Motor neuron (in vitro differentiated cells): ENCODE results near the gene SFXN3. TPM values are rescaled to one million over a fixed set of nuclear protein-coding genes. Genes with fewer than 3 reads are reported as not detected.

ENCODE experiments used
- ATAC-seq, 8 experiments: fragments of 200-7000 bp; cut with Tn5 transposase; replicated peaks in 6 of 8; 2 replicates each; pipeline ENCODE4 v1.8.0; 2021; ENCODE audit warnings: mild to moderate bottlenecking in 8 of 8, moderate library complexity in 8 of 8
- H3K27ac ChIP-seq, 2 donors: fragments of 250-450 bp; sonication (Bioruptor Pico); 2 replicates each; pipeline ENCODE4 v1.9.0; 2021; ENCODE audit warnings: antibody characterized with exemption in 2 of 2, mild to moderate bottlenecking in 2 of 2, moderate library complexity in 1 of 2
- H3K4me1 ChIP-seq, 2 donors: fragments of 250-450 bp; sonication (Bioruptor Pico); replicated peaks in 1 of 2; 2 replicates each; pipeline ENCODE4 v1.6.1; 2021; ENCODE audit warnings: antibody characterized with exemption in 2 of 2, mild to moderate bottlenecking in 2 of 2, moderate library complexity in 1 of 2
- H3K4me3 ChIP-seq, 5 donors: fragments of 250-450 bp; sonication (Bioruptor Pico); 2 replicates each; pipeline ENCODE4 v1.9.0; 2021; ENCODE audit warnings: antibody characterized with exemption in 5 of 5, mild to moderate bottlenecking in 5 of 5, moderate library complexity in 4 of 5
- WGBS, 10 experiments: fragments of 450-650 bp; shearing (Covaris generic); methylation state at CpG; one replicate each; pipeline ENCODE4 v1.0.0; 2022; 5-methylcytosine and 5-hydroxymethylcytosine counted together
- in situ Hi-C, 9 experiments: fragments of 400-800 bp; cut with MboI; loops; one replicate each; pipeline ENCODE4 v1.15.0; 2021; ENCODE audit warnings: low sequenced_read_pairs in 9 of 9, low pct_unique_long_range_greater_than_20kb in 2 of 9; ENCODE audit not compliant: unreplicated experiment in 9 of 9
- total RNA-seq, 8 experiments: library from RNA; unstranded; fragments of 300-600 nt; gene quantifications; 2 replicates each; pipeline versions ENCODE4 v1.2.3 to v1.2.4, GENCODE V29; 2022

Gene SFXN3
- total RNA-seq, 8 experiments from 2014 or later = 12.9 to 54.6 (median 26.1) TPM

GRCh38 chr10:101047961-101048892 lies 17.2 kb downstream of the SFXN3 start:
- 10 to 49% (median 28%) methylated on average over 2 to 15 of the region's 62 CpGs; no CpG with 5 or more reads in 2 of the 10 experiments for WGBS, 10 experiments
- in situ Hi-C loops = no loop called here
- Histone ChIP-seq H3K27ac (no peak overlapping the region), H3K4me1 (peaks cover 12 to 27% of the 10 kb centered on the region in 2 donors), H3K4me3 (no peak overlapping the region)
- peak in 5 of 8 experiments; percentile 22 to 64 (median 58) for ATAC-seq

DNA sequence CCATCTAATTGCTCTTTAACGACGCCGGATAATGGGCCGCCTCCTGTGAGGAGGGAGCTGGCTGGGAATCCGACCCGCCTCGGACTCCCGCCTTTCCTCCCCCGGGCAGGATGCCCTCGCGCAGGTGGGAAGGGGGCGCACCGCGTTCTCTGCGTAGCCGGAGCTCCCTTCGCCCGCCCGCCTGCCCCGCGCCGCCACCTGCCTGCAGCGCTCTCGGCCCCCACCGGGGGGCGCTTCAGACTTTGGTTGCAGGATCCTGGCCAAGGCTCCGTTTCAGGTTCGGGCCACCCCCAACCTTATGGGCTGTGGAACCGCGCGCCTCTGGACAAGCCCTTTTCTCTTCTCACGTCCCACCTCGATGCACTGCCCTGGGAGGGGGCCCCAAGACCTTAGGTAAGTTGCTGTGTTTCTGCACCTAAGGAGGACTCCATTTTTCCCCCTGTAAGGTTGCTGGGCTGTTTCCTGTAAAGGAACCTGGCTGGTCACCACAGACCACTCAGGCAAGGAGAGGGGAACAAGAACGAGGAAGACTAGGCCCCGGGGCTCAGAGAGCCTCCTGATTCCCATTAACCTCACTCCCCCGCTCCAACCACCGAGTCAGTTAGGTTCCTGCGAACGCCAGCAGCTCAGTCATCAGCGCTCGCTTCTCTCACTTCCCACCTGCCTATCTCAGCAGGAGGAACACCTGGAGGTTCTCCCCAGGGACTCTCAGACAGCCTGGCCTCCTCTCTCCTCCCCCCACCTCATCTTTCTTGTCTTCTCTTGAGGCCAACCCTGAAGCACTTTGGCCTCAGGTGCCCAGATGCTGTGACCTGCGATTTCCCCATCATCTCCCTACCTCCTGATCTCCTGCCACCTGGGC lies 19.4 kb downstream of the SFXN3 start:
- no peak overlapping the region for H3K4me3 ChIP-seq
- H3K27ac ChIP-seq = no peak overlapping the region
- in situ Hi-C loops = loop anchor here in 1 of 9 experiments (10.0 kb wide), 1 partner anchor 94 kb away; no protein-coding TSS in a partner anchor
- WGBS, 10 experiments = 0 to 100% (median 21%) methylated on average over 1 to 16 of the region's 42 CpGs; no CpG with 5 or more reads in 5 of the 10 experiments
- peaks cover 4 to 16% of the 10 kb centered on the region in 2 donors for H3K4me1 ChIP-seq
- ATAC-seq = peak; percentile 49 to 95 (median 68)

DNA sequence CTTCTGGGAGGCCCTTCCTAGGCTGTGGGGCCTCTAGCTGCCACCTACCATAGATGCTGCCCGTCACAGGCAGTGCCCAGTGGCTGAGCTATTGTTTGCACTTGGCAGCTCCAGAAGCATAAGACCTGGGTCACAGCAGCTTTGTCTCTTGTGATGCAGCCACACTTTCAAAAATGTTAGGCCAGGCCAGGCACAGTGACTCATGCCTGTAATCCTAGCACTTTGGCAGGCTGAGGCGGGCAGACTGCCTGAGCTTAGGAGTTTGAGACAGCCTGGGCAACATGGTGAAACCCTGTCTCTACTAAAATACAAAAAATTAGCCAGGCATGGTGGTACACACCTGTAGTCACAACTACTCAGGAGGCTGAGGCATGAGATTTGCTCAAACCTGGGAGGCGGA lies 21.3 kb downstream of the SFXN3 start:
- no peak overlapping the region for H3K27ac ChIP-seq
- ATAC-seq = peak in 2 of 8 experiments; percentile 10 to 73
- WGBS, 10 experiments = 83 to 100% (median 100%) methylated on average over 1 to 2 of the region's 3 CpGs; no CpG with 5 or more reads in 5 of the 10 experiments

GRCh38 chr10:101053516-101053915 lies 22.5 kb downstream of the SFXN3 start:
- in situ Hi-C loops = loop anchor here in 1 of 9 experiments (10.0 kb wide), 1 partner anchor 91 kb away; no protein-coding TSS in a partner anchor
- no peak overlapping the region for H3K4me3 ChIP-seq
- peaks cover 4 to 10% of the 10 kb centered on the region in 2 donors for H3K4me1 ChIP-seq
- no peak overlapping the region for H3K27ac ChIP-seq
- ATAC-seq = no peak

More for the DNA sequence above, 21.3 kb downstream of the SFXN3 start:
- H3K4me1 ChIP-seq = peaks cover 4 to 12% of the 10 kb centered on the region in 2 donors
- in situ Hi-C loops = loop anchor here in 1 of 9 experiments (10.0 kb wide), 1 partner anchor 93 kb away; no protein-coding TSS in a partner anchor
- no peak overlapping the region for H3K4me3 ChIP-seq

- H3K27ac ChIP-seq = no peak overlapping the region
- ATAC-seq = no peak
- H3K4me1 ChIP-seq = peaks cover 4 to 10% of the 10 kb centered on the region in 2 donors
- no peak overlapping the region for H3K4me3 ChIP-seq
- WGBS, 10 experiments = 71 to 100% (median 100%) methylated on average over 1 of the region's 1 CpG; no CpG with 5 or more reads in 4 of the 10 experiments
- in situ Hi-C loops = loop anchor here in 1 of 9 experiments (10.0 kb wide), 1 partner anchor 90 kb away; no protein-coding TSS in a partner anchor
Observed at GRCh38 chr10:101054351-101054750, 23.3 kb downstream of the SFXN3 start.

GRCh38 chr10:101054876-101055275 lies 23.8 kb downstream of the SFXN3 start:
- H3K4me3 ChIP-seq = no peak overlapping the region
- no peak overlapping the region for H3K27ac ChIP-seq
- H3K4me1 ChIP-seq = peaks cover 8 to 13% of the 10 kb centered on the region in 2 donors
- 79 to 100% (median 99%) methylated on average over 1 to 5 of the region's 5 CpGs; no CpG with 5 or more reads in 2 of the 10 experiments for WGBS, 10 experiments
- in situ Hi-C loops = loop anchor here in 1 of 9 experiments (10.0 kb wide), 1 partner anchor 90 kb away; no protein-coding TSS in a partner anchor
- no peak for ATAC-seq

- no peak for ATAC-seq
- Histone ChIP-seq H3K27ac (no peak overlapping the region), H3K4me3 (no peak overlapping the region), H3K4me1 (peaks cover 6 to 12% of the 10 kb centered on the region in 2 donors)
- WGBS, 10 experiments = 80 to 100% (median 96%) methylated on average over 2 to 3 of the region's 4 CpGs; no CpG with 5 or more reads in 6 of the 10 experiments
- in situ Hi-C loops = loop anchor here in 1 of 9 experiments (10.0 kb wide), 1 partner anchor 89 kb away; no protein-coding TSS in a partner anchor
Observed at GRCh38 chr10:101055411-101055810, 24.4 kb downstream of the SFXN3 start.

- Histone ChIP-seq H3K4me1 (peaks cover 6 to 8% of the 10 kb centered on the region in 2 donors), H3K4me3 (no peak overlapping the region), H3K27ac (no peak overlapping the region)
- 81 to 100% (median 94%) methylated on average over 2 to 4 of the region's 4 CpGs for WGBS, 10 experiments
- ATAC-seq = no peak
- in situ Hi-C loops = loop anchor here in 1 of 9 experiments (10.0 kb wide), 1 partner anchor 88 kb away; no protein-coding TSS in a partner anchor
Observed at GRCh38 chr10:101056365-101057151, 25.5 kb downstream of the SFXN3 start.

DNA sequence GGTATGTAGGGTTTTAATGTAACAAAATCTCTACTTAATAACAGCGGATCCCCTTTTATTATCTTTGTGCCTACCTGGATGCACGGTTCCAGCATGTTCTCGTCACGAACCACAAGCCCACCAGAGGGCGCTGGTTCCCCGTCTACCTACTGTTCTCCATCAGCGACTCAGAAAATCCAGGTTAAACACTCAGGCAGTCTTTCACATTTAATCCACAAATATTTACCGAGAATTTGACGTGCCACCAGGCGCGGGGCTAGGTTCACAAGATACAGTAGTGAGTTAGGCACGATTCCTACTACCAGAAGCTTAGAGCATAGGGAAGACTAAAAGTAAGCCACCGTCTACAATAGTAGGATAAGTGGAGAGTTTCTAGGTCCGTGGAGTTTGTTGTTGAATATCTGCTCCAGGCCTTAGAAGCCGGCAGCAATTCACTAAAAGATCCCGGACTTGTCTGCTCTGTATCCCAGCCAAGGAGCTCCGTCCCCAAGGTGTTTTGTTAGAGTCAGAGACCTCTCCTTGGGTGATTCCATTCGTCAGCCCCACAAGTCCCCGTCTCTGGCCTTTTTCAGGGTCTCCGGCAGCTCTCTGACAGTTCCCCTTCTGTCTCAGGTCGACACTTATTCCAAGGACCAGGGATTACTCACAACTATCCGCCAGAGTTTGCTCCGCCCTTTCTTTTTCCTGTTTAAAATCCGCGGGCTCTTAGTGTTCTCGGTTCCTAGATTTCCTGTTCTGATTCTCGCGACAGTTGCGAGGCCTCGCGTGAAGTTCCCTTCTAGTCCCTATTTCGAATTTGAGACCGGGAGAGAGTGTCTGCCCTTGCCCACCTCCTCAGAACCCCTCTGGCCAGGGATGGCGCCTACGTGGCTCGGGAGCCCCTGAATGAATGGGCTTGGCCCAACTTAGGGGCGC lies 29.3 kb downstream of the SFXN3 start:
- Histone ChIP-seq H3K27ac (peak overlapping the region; percentile 92 to 95), H3K4me1 (peaks cover 15 to 21% of the 10 kb centered on the region in 2 donors), H3K4me3 (peak overlapping the region; percentile 82 to 99 (median 99))
- in situ Hi-C loops = no loop called here
- ATAC-seq = peak; percentile 53 to 78 (median 64)
- 0 to 3% (median 0%) methylated on average over 6 to 23 of the region's 37 CpGs for WGBS, 10 experiments

DNA sequence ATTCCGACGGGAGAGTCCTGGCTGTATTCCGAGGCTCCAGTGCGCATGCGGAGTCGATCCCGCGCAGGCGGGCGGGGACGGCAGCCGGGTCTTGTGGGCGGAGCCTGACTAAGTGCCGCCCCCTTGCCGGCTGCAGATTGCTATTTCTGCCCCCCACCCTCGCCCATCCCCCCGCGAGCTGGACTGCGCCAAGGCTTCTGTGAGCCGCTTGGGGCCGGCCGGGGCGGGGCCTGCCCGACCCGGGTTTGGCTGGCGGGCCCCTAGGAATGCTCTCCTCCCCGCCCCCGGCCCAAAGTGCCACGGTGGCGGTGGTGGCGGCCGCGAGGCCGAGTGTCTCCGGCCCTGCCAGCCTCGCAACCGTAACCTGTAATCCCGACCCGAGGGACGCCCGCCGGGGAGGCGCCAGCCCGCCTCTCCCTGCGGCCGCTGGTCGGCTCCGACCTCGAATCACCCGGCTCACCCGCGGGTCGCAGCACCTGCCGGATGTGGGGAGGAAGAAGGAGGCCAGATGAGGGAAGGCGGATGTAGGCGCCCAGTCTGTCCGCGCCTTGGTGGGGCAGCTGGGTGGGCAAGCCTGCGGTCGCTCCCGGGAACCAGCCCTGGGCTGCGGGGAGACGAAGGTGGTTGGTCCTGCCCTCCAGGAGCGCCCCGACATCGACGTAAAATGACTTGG lies 30.1 kb downstream of the SFXN3 start:
- Histone ChIP-seq H3K4me1 (peaks cover 19 to 25% of the 10 kb centered on the region in 2 donors), H3K27ac (peak overlapping the region; percentile 92 to 95), H3K4me3 (peak overlapping the region; percentile 82 to 99 (median 99))
- in situ Hi-C loops = no loop called here
- 0 to 40% (median 5%) methylated on average over 1 to 4 of the region's 67 CpGs; no CpG with 5 or more reads in 7 of the 10 experiments for WGBS, 10 experiments
- ATAC-seq = peak; percentile 55 to 85 (median 81)
